OCI-LY1 (cell line): ENCODE data around the gene KCNH1.

Experiments used
- EZH2 ChIP-seq: fragments of 200-600 bp; sonication (generic), shearing (Covaris generic); IDR thresholded peaks from 2 replicates; pipeline ENCODE4 v1.8.0; 2017; ENCODE audit warnings: borderline replicate concordance, mixed run types, mild to moderate bottlenecking, antibody characterized with exemption, low read length, moderate library complexity, mixed read lengths
- TF ChIP-seq, protein P1 (sequence below): fragments of 200-600 bp; sonication (generic), shearing (Covaris generic); IDR thresholded peaks from 2 replicates; pipeline ENCODE4 v1.5.1; 2017; ENCODE audit warnings: mild to moderate bottlenecking, antibody characterized with exemption, low read length, moderate library complexity, mixed read lengths

DNA sequence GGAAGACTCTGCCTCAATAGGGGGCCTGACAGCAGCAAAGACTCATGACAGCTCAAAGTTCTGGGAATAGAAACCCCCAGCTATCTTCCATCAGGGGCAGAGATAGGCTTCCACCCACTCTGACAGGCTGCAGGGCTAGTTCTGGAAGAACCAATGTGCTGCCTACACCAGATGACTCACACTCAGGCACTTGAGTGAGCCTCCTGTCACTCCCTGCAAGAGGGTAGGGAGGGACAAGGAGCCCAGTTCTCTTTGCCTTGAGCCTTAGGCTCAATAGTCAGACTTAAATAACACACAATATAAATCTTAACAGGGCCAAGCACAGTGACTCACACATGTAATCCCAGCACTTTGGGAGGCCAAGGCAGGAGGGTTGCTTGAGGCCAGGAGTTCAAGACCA, 418.9 kb downstream of the KCNH1 start:
- TF ChIP-seq, protein P1, sequence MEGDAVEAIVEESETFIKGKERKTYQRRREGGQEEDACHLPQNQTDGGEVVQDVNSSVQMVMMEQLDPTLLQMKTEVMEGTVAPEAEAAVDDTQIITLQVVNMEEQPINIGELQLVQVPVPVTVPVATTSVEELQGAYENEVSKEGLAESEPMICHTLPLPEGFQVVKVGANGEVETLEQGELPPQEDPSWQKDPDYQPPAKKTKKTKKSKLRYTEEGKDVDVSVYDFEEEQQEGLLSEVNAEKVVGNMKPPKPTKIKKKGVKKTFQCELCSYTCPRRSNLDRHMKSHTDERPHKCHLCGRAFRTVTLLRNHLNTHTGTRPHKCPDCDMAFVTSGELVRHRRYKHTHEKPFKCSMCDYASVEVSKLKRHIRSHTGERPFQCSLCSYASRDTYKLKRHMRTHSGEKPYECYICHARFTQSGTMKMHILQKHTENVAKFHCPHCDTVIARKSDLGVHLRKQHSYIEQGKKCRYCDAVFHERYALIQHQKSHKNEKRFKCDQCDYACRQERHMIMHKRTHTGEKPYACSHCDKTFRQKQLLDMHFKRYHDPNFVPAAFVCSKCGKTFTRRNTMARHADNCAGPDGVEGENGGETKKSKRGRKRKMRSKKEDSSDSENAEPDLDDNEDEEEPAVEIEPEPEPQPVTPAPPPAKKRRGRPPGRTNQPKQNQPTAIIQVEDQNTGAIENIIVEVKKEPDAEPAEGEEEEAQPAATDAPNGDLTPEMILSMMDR, result no peak
- no peak for TF ChIP-seq EZH2
